ENCODE measurements around the gene DMD. TPM values are rescaled to one million over a fixed set of nuclear protein-coding genes. Genes with fewer than 3 reads are reported as not detected.

DMD gene
- total and polyA plus RNA-seq, 2 experiments from 2014 or later: 73.5 to 90.7 TPM

DNA sequence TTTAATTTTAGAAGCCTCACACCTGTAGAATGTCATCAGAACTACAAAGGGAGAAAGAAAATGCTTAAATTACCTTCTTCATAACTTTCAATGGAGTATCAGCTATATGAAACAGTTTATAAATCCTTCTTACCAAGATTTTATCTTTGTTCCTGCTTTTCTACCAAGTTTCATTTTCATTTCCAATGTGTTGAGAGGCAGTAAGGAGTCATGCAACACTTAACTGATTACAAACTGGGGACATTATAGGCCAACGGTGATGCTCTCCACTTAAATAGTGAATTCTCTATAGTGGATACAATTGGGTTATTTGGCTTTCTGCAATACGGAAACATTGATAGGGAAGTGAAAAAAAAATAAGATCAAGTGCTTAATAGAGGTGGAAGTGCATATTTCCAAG, 1994.3 kb downstream of the DMD start:
- TF ChIP-seq CTCF (IDR thresholded peaks at IDR 0.05; ENCODE audit: low read depth, low read length): no peak
- no peak overlapping the region for H3K27ac ChIP-seq
- H3K9me3 ChIP-seq (ENCODE audit: low read depth): no peaks in the 10 kb centered on the region
- H3K36me3 ChIP-seq: no peaks in the 10 kb centered on the region
- no peaks in the 10 kb centered on the region for H3K27me3 ChIP-seq
- H3K4me1 ChIP-seq (ENCODE audit: low read depth): peaks cover 4% of the 10 kb centered on the region
- no peak overlapping the region for H3K4me3 ChIP-seq
- DNase-seq (ENCODE audit: low read depth in 1 of 2, low spot score in 1 of 2): no peak

- no peak for DNase-seq (ENCODE audit: low read depth in 1 of 2, low spot score in 1 of 2)
- H3K9me3 ChIP-seq (ENCODE audit: low read depth): no peaks in the 10 kb centered on the region
- H3K36me3 ChIP-seq: no peaks in the 10 kb centered on the region
- no peaks in the 10 kb centered on the region for H3K27me3 ChIP-seq
- peaks cover 4% of the 10 kb centered on the region for H3K4me1 ChIP-seq (ENCODE audit: low read depth)
- H3K4me3 ChIP-seq: no peak overlapping the region
- no peak overlapping the region for H3K27ac ChIP-seq
- no peak for TF ChIP-seq CTCF (IDR thresholded peaks at IDR 0.05; ENCODE audit: low read depth, low read length)
Measured at GRCh38 chrX:31215277-31215815, 1996.0 kb downstream of the DMD start.

- Histone ChIP-seq H3K4me1 (ENCODE audit: low read depth) (peaks cover 4% of the 10 kb centered on the region), H3K27me3 (no peaks in the 10 kb centered on the region), H3K4me3 (no peak overlapping the region), H3K36me3 (no peaks in the 10 kb centered on the region), H3K9me3 (ENCODE audit: low read depth) (no peaks in the 10 kb centered on the region), H3K27ac (no peak overlapping the region)
- peak; percentile 59 for TF ChIP-seq CTCF (IDR thresholded peaks at IDR 0.05; ENCODE audit: low read depth, low read length)
- peak; percentile 28 to 33 for DNase-seq (ENCODE audit: low read depth in 1 of 2, low spot score in 1 of 2)
Measured at GRCh38 chrX:31213941-31214340, 1997.4 kb downstream of the DMD start.

GRCh38 chrX:31212856-31213748, 1998.2 kb downstream of the DMD start:
- Histone ChIP-seq H3K27me3 (no peaks in the 10 kb centered on the region), H3K9me3 (ENCODE audit: low read depth) (no peaks in the 10 kb centered on the region), H3K27ac (no peak overlapping the region), H3K36me3 (no peaks in the 10 kb centered on the region), H3K4me3 (no peak overlapping the region), H3K4me1 (ENCODE audit: low read depth) (peaks cover 4% of the 10 kb centered on the region)
- no peak for TF ChIP-seq CTCF (IDR thresholded peaks at IDR 0.05; ENCODE audit: low read depth, low read length)
- DNase-seq (ENCODE audit: low read depth in 1 of 2, low spot score in 1 of 2): no peak

DNA sequence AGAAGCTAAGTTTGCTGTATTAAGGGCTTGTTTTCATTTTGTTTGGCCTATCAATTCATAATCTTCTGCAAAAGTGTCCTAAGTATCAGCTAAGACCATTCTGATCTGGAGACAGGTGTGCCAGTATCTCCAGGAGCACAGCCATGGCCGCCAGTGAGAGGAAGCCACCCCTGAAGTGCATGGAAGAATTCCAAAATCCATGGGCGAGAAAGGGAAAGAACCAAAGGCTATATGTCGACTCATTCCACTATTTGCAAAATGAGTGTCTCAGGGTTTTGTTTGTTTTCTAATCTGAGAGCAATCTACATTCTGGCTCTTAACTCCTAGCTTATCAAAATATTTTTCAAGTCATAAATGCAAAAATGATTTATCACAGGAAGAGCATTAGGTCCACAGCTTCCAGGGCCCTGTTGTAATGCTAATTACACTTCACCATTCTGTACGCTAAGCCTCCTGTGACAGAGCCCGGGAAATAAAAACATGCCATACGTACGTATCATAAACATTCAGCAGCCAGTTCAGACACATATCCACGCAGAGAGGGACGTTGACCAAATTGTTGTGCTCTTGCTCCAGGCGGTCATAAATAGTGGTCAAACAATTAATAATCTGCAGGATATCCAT, 2002.2 kb downstream of the DMD start:
- no peak overlapping the region for H3K4me3 ChIP-seq
- no peaks in the 10 kb centered on the region for H3K36me3 ChIP-seq
- H3K27me3 ChIP-seq: no peaks in the 10 kb centered on the region
- no peaks in the 10 kb centered on the region for H3K9me3 ChIP-seq (ENCODE audit: low read depth)
- no peak overlapping the region for H3K27ac ChIP-seq
- H3K4me1 ChIP-seq (ENCODE audit: low read depth): peaks cover 4% of the 10 kb centered on the region
- DNase-seq (ENCODE audit: low read depth in 1 of 2, low spot score in 1 of 2): no peak
- no peak for TF ChIP-seq CTCF (IDR thresholded peaks at IDR 0.05; ENCODE audit: low read depth, low read length)

Data from cardiac muscle cell (in vitro differentiated cells and primary cell).